Stimulated activated naive CD4-positive, alpha-beta T cell treated with Interleukin-2 at 50 U/mL for 16 hours (primary cell): ENCODE results near the gene TMEM130.

Experiments used
- DNase-seq: peaks from one replicate; lab custom pipeline; 2025; lab: John Stamatoyannopoulos, UW

Gene TMEM130

GRCh38 chr7:98841179-98841997 is 28.4 kb downstream of the TMEM130 start:
- DNase-seq: peak; percentile 59

GRCh38 chr7:98840722-98841121 is 29.1 kb downstream of the TMEM130 start:
- DNase-seq: no peak

GRCh38 chr7:98840096-98840495 is 29.7 kb downstream of the TMEM130 start:
- no peak for DNase-seq

- DNase-seq: no peak
Measured at GRCh38 chr7:98837630-98837972, 32.2 kb downstream of the TMEM130 start.

- DNase-seq: no peak
Measured at GRCh38 chr7:98836811-98837629, 32.8 kb downstream of the TMEM130 start.

GRCh38 chr7:98834949-98835348 is 34.9 kb downstream of the TMEM130 start:
- no peak for DNase-seq

- no peak for DNase-seq
Measured at GRCh38 chr7:98833022-98833421, 36.8 kb downstream of the TMEM130 start.

- DNase-seq: peak; percentile 14
Measured at GRCh38 chr7:98831641-98832221, 38.1 kb downstream of the TMEM130 start.

- no peak for DNase-seq
Measured at GRCh38 chr7:98830972-98831548, 38.8 kb downstream of the TMEM130 start.

- no peak for DNase-seq
Measured at GRCh38 chr7:98828368-98828767, 41.4 kb downstream of the TMEM130 start.

GRCh38 chr7:98827258-98827657 is 42.6 kb downstream of the TMEM130 start:
- no peak for DNase-seq

GRCh38 chr7:98826811-98827231 is 43.0 kb downstream of the TMEM130 start:
- DNase-seq: no peak

- DNase-seq: no peak
Measured at GRCh38 chr7:98826387-98826786, 43.4 kb downstream of the TMEM130 start.

GRCh38 chr7:98823226-98823625 is 46.6 kb downstream of the TMEM130 start:
- DNase-seq: no peak

- DNase-seq: no peak
Measured at GRCh38 chr7:98821348-98821747, 48.5 kb downstream of the TMEM130 start.

- DNase-seq: no peak
Measured at GRCh38 chr7:98816967-98817710, 52.7 kb downstream of the TMEM130 start.

- DNase-seq: no peak
Measured at GRCh38 chr7:98816241-98816640, 53.6 kb downstream of the TMEM130 start.

- DNase-seq: no peak
Measured at GRCh38 chr7:98815313-98815712, 54.5 kb downstream of the TMEM130 start.

GRCh38 chr7:98811299-98811698 is 58.5 kb downstream of the TMEM130 start:
- no peak for DNase-seq

GRCh38 chr7:98810153-98810802 is 59.5 kb downstream of the TMEM130 start:
- DNase-seq: no peak

- DNase-seq: no peak
Measured at GRCh38 chr7:98808751-98809460, 60.9 kb downstream of the TMEM130 start.
